ENCODE results near the gene INKA2. TPM values are rescaled to one million over a fixed set of nuclear protein-coding genes. Genes with fewer than 3 reads are reported as not detected.

The INKA2 gene
- total and polyA plus RNA-seq, 2 experiments from 2014 or later, result 3.7 to 8.4 TPM

GRCh38 chr1:111776391-111776790 is 37.2 kb upstream of the INKA2 start (continued):
- TF ChIP-seq ZNF462 (CRISPR knock-in tag; IDR thresholded peaks at IDR 0.05) (no peak), ZNF114 (CRISPR knock-in tag; IDR thresholded peaks at IDR 0.05) (no peak), EZH2phosphoT487 (IDR thresholded peaks at IDR 0.05; ENCODE audit: unreplicated experiment) (no peak)

- ATAC-seq, result no peak
- Histone ChIP-seq H3K36me3 (ENCODE audit: insufficient read depth) (no peaks in the 10 kb centered on the region), H3K9me2 (ENCODE audit: insufficient read depth) (peaks cover 15% of the 10 kb centered on the region), H3K79me2 (replicated peaks; ENCODE audit: insufficient read depth) (no peaks in the 10 kb centered on the region), H3K27ac (ENCODE audit: low read depth) (no peak overlapping the region), H4K20me1 (replicated peaks; ENCODE audit: insufficient read depth) (no peaks in the 10 kb centered on the region), H3F3A (replicated peaks; ENCODE audit: low read depth) (no peaks in the 10 kb centered on the region), H2AFZ (no peak overlapping the region), H3K4me2 (no peak overlapping the region), H3K27me3 (ENCODE audit: insufficient read depth) (no peaks in the 10 kb centered on the region), H3K4me1 (ENCODE audit: insufficient read depth) (peaks cover 3% of the 10 kb centered on the region; the same call in 1 of the 2 replicates), H3K4me3 (no peak overlapping the region)
- Mint-ChIP-seq H3K4me3 (no peak overlapping the region), H3K27ac (no peak overlapping the region), H3K36me3 (ENCODE audit: low read depth) (no peaks in the 10 kb centered on the region), H3K9me3 (no peaks in the 10 kb centered on the region; the same call in 1 of the 3 replicates), H3K4me1 (peaks cover 25% of the 10 kb centered on the region; the same call in 2 of the 3 replicates), H3K27me3 (ENCODE audit: insufficient read depth, low read depth, poor library complexity) (peaks cover 1% of the 10 kb centered on the region)
- no peak for DNase-seq (ENCODE audit: low spot score)
- TF ChIP-seq ZNF331 (CRISPR knock-in tag; IDR thresholded peaks at IDR 0.05; ENCODE audit: low read depth), result no peak
- TF ChIP-seq ETS1 (IDR thresholded peaks at IDR 0.05), result no peak
- no peak for TF ChIP-seq REST (IDR thresholded peaks at IDR 0.05; ENCODE audit: unreplicated experiment)
- TF ChIP-seq ZNF114 (CRISPR knock-in tag; IDR thresholded peaks at IDR 0.05), result no peak
- no peak for TF ChIP-seq EZH2 (IDR thresholded peaks at IDR 0.05; ENCODE audit: low read depth, unreplicated experiment)
- TF ChIP-seq JUNB (IDR thresholded peaks at IDR 0.05; ENCODE audit: unreplicated experiment), result no peak
Measured at GRCh38 chr1:111775966-111776365, 36.8 kb upstream of the INKA2 start.
